ENCODE measurements around the gene NDUFV2. TPM values are rescaled to one million over a fixed set of nuclear protein-coding genes. Genes with fewer than 3 reads are reported as not detected.

NDUFV2 gene
- total RNA-seq = 168 TPM
- polyA plus RNA-seq = 212 TPM
- long read RNA-seq, donor 1, transcript NDUFV2-201 (8 exons, 930 nt) = major isoform, 9 of 9 reads
- long read RNA-seq, donor 1, partial matches to known transcripts = 0 of 9 reads
- long read RNA-seq, donor 1, other reads (novel, unspliced or antisense) = 0 of 9 reads
- long read RNA-seq, donor 2, transcript NDUFV2-201 (8 exons, 930 nt) = major isoform, 162 of 175 reads
- long read RNA-seq, donor 2, partial matches to known transcripts = 12 of 175 reads
- long read RNA-seq, donor 2, other reads (novel, unspliced or antisense) = 0 of 175 reads
- long read RNA-seq, donor 3, transcript NDUFV2-201 (8 exons, 930 nt) = major isoform, 109 of 153 reads
- long read RNA-seq, donor 3, partial matches to known transcripts = 43 of 153 reads
- long read RNA-seq, donor 3, other reads (novel, unspliced or antisense) = 0 of 153 reads
- long read RNA-seq, donor 4, transcript NDUFV2-201 (8 exons, 930 nt) = major isoform, 35 of 35 reads
- long read RNA-seq, donor 4, partial matches to known transcripts = 0 of 35 reads
- long read RNA-seq, donor 4, other reads (novel, unspliced or antisense) = 0 of 35 reads
- long read RNA-seq, donor 5, transcript NDUFV2-201 (8 exons, 930 nt) = major isoform, 126 of 189 reads
- long read RNA-seq, donor 5, partial matches to known transcripts = 62 of 189 reads
- long read RNA-seq, donor 5, other reads (novel, unspliced or antisense) = 0 of 189 reads
- long read RNA-seq, donor 6, transcript NDUFV2-201 (8 exons, 930 nt) = major isoform, 78 of 79 reads
- long read RNA-seq, donor 6, partial matches to known transcripts = 0 of 79 reads
- long read RNA-seq, donor 6, other reads (novel, unspliced or antisense) = 0 of 79 reads
- long read RNA-seq, donor 7, transcript NDUFV2-201 (8 exons, 930 nt) = major isoform, 91 of 92 reads
- long read RNA-seq, donor 7, partial matches to known transcripts = 0 of 92 reads
- long read RNA-seq, donor 7, other reads (novel, unspliced or antisense) = 0 of 92 reads
- long read RNA-seq, donor 8, transcript NDUFV2-201 (8 exons, 930 nt) = major isoform, 27 of 27 reads
- long read RNA-seq, donor 8, partial matches to known transcripts = 0 of 27 reads
- long read RNA-seq, donor 8, other reads (novel, unspliced or antisense) = 0 of 27 reads
- long read RNA-seq, donor 9, transcript NDUFV2-201 (8 exons, 930 nt) = major isoform, 41 of 41 reads
- long read RNA-seq, donor 9, partial matches to known transcripts = 0 of 41 reads
- long read RNA-seq, donor 9, other reads (novel, unspliced or antisense) = 0 of 41 reads
- long read RNA-seq, donor 10, transcript NDUFV2-201 (8 exons, 930 nt) = major isoform, 65 of 68 reads
- long read RNA-seq, donor 10, partial matches to known transcripts = 0 of 68 reads
- long read RNA-seq, donor 10, other reads (novel, unspliced or antisense) = 0 of 68 reads

DNA sequence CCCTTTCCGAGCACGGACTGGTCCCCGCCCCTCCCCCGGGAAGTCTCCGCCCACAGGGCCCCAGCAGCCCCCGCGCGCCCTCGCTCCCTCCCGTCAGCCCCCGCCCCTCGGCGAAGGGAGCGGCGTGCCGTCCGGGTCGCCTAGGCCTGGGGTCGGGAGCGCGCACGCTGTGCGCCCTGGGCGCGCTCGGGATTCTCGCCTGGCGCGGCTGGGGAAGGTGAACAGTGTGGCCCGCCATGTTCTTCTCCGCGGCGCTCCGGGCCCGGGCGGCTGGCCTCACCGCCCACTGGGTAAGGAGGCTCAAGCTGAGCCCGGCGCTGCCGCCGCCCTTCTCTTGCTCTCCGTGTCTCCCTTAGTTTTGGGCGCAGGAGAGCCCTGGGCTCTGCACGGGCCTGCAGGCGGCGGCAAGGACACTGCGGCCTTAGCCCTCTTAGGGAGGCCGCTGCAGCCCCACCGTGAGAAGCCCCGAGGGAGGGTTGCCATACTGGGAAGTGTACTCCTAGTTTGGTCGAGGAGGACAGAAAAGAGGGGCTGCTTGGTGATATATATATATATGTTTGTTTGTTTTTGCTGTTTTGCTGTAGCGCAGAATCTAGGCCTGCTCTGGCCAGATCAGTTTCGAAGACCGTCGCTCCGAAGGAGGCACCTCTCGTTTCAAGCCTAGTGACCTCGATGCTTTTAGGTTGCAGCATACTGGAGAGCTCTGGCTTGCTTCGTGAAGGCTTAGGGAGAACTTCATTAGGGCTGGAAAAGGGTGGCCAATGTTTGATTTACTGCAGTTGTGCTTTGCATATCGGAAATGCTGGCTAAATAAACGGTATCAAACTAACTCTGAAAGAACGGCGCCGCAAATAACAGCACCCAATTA is at the start of gene NDUFV2:
Gene NDUFV2 (plus strand): TSS at position 192 of the 868 bp plus-strand sequence. CDS start 45 bp downstream, at position 237.
- peak; percentile 85 to 98 (median 96) for DNase-seq (ENCODE audit: low read depth in 6 of 9, low spot score in 9 of 9)
- H3K36me3 ChIP-seq (ENCODE audit: control insufficient read depth in 2 of 2, insufficient read depth in 2 of 2, low read length in 1 of 2) = peaks cover 0 to 8% of the 10 kb centered on the region in 2 donors
- peak within 1 kb of the TSS; percentile 93 to 94 for H3K27ac ChIP-seq (ENCODE audit: low read depth in 1 of 2, low read length in 1 of 2)
- H3K4me3 ChIP-seq (ENCODE audit: low read length in 2 of 2) = peak within 1 kb of the TSS; percentile 78 to 87
- peaks cover 21 to 23% of the 10 kb centered on the region in 2 donors for H3K4me1 ChIP-seq (ENCODE audit: control insufficient read depth in 2 of 2, insufficient read depth in 2 of 2, low read length in 2 of 2)
- no peaks in the 10 kb centered on the region for H3K9me3 ChIP-seq (ENCODE audit: control insufficient read depth in 2 of 2, insufficient read depth in 1 of 2, low read length in 1 of 2)
- no peaks in the 10 kb centered on the region for H3K27me3 ChIP-seq (ENCODE audit: control insufficient read depth in 2 of 2, insufficient read depth in 1 of 2, low read length in 1 of 2)
- WGBS = 6% methylated on average over 64 of the region's 64 CpGs

DNA sequence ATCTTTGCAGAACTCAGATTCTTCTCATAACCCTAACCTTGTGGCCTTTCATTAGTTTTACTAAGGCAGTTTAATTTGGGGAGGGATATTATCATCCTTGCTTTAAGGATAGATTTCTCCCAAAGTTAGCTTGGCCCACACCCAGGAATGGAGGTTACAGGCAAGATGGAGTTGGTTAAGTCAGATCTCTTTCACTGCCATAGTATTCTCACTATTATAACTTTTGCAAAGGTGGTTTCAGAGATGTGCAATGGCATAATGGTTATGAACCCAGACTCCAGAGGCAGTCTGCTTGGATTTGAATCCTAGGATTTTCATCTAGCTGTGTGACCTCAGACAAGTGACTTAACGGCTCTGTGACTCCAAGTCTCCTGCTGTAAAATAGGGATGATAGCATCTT is 48.7 kb upstream of the NDUFV2 start:
- H3K36me3 ChIP-seq (ENCODE audit: control insufficient read depth in 2 of 2, insufficient read depth in 2 of 2, low read length in 1 of 2) = no peaks in the 10 kb centered on the region
- no peak for DNase-seq (ENCODE audit: low read depth in 6 of 9, low spot score in 9 of 9)
- no peaks in the 10 kb centered on the region for H3K27me3 ChIP-seq (ENCODE audit: control insufficient read depth in 2 of 2, insufficient read depth in 1 of 2, low read length in 1 of 2)
- no peaks in the 10 kb centered on the region for H3K4me1 ChIP-seq (ENCODE audit: control insufficient read depth in 2 of 2, insufficient read depth in 2 of 2, low read length in 2 of 2)
- H3K27ac ChIP-seq (ENCODE audit: low read depth in 1 of 2, low read length in 1 of 2) = no peak overlapping the region
- H3K4me3 ChIP-seq (ENCODE audit: low read length in 2 of 2) = no peak overlapping the region
- H3K9me3 ChIP-seq (ENCODE audit: control insufficient read depth in 2 of 2, insufficient read depth in 1 of 2, low read length in 1 of 2) = peaks cover 0 to 7% of the 10 kb centered on the region in 2 donors
- 99% methylated on average over 1 of the region's 1 CpG for WGBS

DNA sequence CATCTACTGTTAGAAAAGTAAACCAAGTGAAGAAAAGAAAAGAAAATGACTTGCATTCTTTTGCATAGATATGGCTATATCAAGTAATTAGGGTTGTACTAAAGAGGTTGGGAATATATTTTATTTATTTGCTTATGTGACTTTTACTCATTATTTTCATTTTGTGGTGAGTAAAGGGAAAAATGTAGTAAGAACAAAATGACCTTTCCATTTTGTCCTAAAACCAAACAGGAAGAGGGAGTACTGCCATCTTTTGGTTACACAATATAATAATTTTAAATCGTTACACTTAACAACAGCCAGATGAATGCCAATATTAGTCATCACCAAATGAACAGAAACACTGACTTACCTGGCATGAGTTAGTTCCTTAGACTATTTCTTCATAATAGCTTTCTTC is 47.3 kb upstream of the NDUFV2 start:
- H3K4me3 ChIP-seq (ENCODE audit: low read length in 2 of 2) = no peak overlapping the region
- peaks cover 0 to 7% of the 10 kb centered on the region in 2 donors for H3K9me3 ChIP-seq (ENCODE audit: control insufficient read depth in 2 of 2, insufficient read depth in 1 of 2, low read length in 1 of 2)
- no peak for DNase-seq (ENCODE audit: low read depth in 6 of 9, low spot score in 9 of 9)
- no peaks in the 10 kb centered on the region for H3K4me1 ChIP-seq (ENCODE audit: control insufficient read depth in 2 of 2, insufficient read depth in 2 of 2, low read length in 2 of 2)
- H3K27me3 ChIP-seq (ENCODE audit: control insufficient read depth in 2 of 2, insufficient read depth in 1 of 2, low read length in 1 of 2) = no peaks in the 10 kb centered on the region
- no peaks in the 10 kb centered on the region for H3K36me3 ChIP-seq (ENCODE audit: control insufficient read depth in 2 of 2, insufficient read depth in 2 of 2, low read length in 1 of 2)
- WGBS = 15% methylated on average over 1 of the region's 1 CpG
- H3K27ac ChIP-seq (ENCODE audit: low read depth in 1 of 2, low read length in 1 of 2) = no peak overlapping the region

DNA sequence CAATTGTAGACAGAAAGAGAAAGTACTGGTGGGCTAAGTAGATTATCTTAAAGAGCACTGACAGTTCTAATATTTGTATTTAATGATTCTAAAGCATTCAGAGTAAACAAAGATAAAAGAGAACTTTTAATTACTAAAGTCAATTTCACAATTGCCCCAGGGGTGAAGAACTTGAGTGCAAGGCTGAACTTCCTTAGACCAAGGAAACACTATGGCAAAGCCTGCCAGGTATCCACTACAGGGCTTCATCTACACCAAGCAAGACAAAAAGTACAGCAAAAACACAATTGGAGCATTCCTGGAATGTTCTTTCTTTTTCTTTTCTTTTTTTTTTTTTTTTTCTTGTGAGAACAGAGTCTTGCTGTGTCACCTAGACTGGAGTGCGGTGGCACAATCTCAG is 46.9 kb upstream of the NDUFV2 start:
- Histone ChIP-seq H3K9me3 (ENCODE audit: control insufficient read depth in 2 of 2, insufficient read depth in 1 of 2, low read length in 1 of 2) (peaks cover 0 to 6% of the 10 kb centered on the region in 2 donors), H3K4me3 (ENCODE audit: low read length in 2 of 2) (no peak overlapping the region), H3K27me3 (ENCODE audit: control insufficient read depth in 2 of 2, insufficient read depth in 1 of 2, low read length in 1 of 2) (no peaks in the 10 kb centered on the region), H3K36me3 (ENCODE audit: control insufficient read depth in 2 of 2, insufficient read depth in 2 of 2, low read length in 1 of 2) (no peaks in the 10 kb centered on the region), H3K4me1 (ENCODE audit: control insufficient read depth in 2 of 2, insufficient read depth in 2 of 2, low read length in 2 of 2) (no peaks in the 10 kb centered on the region), H3K27ac (ENCODE audit: low read depth in 1 of 2, low read length in 1 of 2) (no peak overlapping the region)
- no peak for DNase-seq (ENCODE audit: low read depth in 6 of 9, low spot score in 9 of 9)
- 95% methylated on average over 1 of the region's 1 CpG for WGBS

DNA sequence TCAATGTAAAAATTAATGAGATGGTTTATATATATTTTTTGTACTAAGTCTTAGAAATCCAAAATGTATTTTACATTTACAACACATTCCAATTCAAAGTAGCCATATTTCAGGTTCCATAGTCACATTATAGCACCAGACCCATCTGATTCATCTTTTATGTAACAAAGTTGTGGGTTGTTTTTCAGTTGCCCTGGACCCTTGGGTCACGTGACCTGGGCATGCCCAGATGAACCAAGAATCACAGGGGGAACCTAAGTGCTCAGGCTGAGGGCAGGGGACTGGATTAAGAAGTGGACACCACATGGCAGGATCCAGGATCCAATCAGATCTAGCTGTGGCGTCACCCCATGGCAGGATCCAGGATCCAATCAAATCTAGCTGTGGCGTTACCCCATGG is 44.9 kb upstream of the NDUFV2 start:
- Histone ChIP-seq H3K36me3 (ENCODE audit: control insufficient read depth in 2 of 2, insufficient read depth in 2 of 2, low read length in 1 of 2) (no peaks in the 10 kb centered on the region), H3K27ac (ENCODE audit: low read depth in 1 of 2, low read length in 1 of 2) (no peak overlapping the region), H3K27me3 (ENCODE audit: control insufficient read depth in 2 of 2, insufficient read depth in 1 of 2, low read length in 1 of 2) (no peaks in the 10 kb centered on the region), H3K4me3 (ENCODE audit: low read length in 2 of 2) (no peak overlapping the region), H3K9me3 (ENCODE audit: control insufficient read depth in 2 of 2, insufficient read depth in 1 of 2, low read length in 1 of 2) (no peaks in the 10 kb centered on the region), H3K4me1 (ENCODE audit: control insufficient read depth in 2 of 2, insufficient read depth in 2 of 2, low read length in 2 of 2) (no peaks in the 10 kb centered on the region)
- no peak for DNase-seq (ENCODE audit: low read depth in 6 of 9, low spot score in 9 of 9)
- 98% methylated on average over 3 of the region's 3 CpGs for WGBS

DNA sequence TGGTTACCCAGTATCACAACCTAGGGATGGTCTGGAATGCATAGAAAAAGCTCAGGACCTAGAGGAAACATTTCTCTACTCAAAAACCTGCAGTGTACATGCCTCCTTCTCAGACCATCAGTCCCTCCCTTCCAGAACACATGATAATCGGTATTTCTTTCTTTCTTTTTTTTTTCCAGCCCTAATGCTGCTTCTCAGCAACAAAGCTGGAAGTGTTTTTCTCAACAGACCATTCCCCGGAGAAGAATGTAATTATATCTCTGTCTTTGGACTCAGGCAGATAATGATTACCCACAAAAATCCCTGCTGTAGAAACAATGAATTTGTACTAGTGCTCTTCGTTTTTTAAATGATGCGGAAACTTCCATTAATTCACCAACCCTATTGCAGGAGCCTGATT is 44.1 kb upstream of the NDUFV2 start:
- Histone ChIP-seq H3K9me3 (ENCODE audit: control insufficient read depth in 2 of 2, insufficient read depth in 1 of 2, low read length in 1 of 2) (no peaks in the 10 kb centered on the region), H3K4me1 (ENCODE audit: control insufficient read depth in 2 of 2, insufficient read depth in 2 of 2, low read length in 2 of 2) (no peaks in the 10 kb centered on the region), H3K27ac (ENCODE audit: low read depth in 1 of 2, low read length in 1 of 2) (no peak overlapping the region), H3K27me3 (ENCODE audit: control insufficient read depth in 2 of 2, insufficient read depth in 1 of 2, low read length in 1 of 2) (no peaks in the 10 kb centered on the region), H3K36me3 (ENCODE audit: control insufficient read depth in 2 of 2, insufficient read depth in 2 of 2, low read length in 1 of 2) (no peaks in the 10 kb centered on the region), H3K4me3 (ENCODE audit: low read length in 2 of 2) (no peak overlapping the region)
- no peak for DNase-seq (ENCODE audit: low read depth in 6 of 9, low spot score in 9 of 9)
- WGBS = 93% methylated on average over 4 of the region's 4 CpGs

DNA sequence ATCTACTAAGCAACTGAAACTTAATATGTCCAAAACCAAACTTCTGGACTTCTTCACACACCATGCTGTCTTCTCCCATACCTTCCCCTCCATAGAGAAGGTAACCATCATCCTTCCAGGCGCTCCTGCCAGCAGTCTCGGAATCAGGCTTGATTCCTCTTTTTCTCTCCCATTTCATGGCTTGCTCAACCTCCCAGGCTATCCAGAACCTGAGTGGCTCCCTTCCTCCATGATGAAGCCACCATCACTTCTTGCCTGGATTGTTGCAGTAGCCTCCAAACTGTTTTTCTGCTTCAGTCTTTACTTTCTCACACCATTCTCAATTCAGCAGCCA is 40.1 kb upstream of the NDUFV2 start:
- Histone ChIP-seq H3K27ac (ENCODE audit: low read depth in 1 of 2, low read length in 1 of 2) (no peak overlapping the region), H3K36me3 (ENCODE audit: control insufficient read depth in 2 of 2, insufficient read depth in 2 of 2, low read length in 1 of 2) (no peaks in the 10 kb centered on the region), H3K4me1 (ENCODE audit: control insufficient read depth in 2 of 2, insufficient read depth in 2 of 2, low read length in 2 of 2) (no peaks in the 10 kb centered on the region), H3K9me3 (ENCODE audit: control insufficient read depth in 2 of 2, insufficient read depth in 1 of 2, low read length in 1 of 2) (no peaks in the 10 kb centered on the region), H3K27me3 (ENCODE audit: control insufficient read depth in 2 of 2, insufficient read depth in 1 of 2, low read length in 1 of 2) (no peaks in the 10 kb centered on the region), H3K4me3 (ENCODE audit: low read length in 2 of 2) (no peak overlapping the region)
- no peak for DNase-seq (ENCODE audit: low read depth in 6 of 9, low spot score in 9 of 9)
- WGBS = 97% methylated on average over 2 of the region's 2 CpGs

DNA sequence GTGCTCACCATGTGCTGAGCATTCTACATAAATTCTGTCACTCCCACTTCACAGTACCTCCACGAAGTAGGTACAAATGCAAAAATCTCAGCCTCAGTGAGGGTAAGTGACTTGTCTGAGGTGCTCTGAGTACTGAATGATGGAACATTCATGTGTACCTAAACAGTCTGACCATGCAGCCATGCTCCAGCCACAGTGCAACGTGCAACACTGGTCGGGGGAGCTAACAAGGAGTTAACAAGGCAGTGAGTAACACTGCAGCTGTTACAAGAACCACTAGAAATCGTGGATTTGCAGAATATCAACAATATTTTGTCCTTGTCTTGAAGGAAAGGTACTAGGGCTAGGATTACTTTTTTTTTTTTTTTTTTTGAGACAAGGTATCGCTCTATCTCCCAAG is 36.6 kb upstream of the NDUFV2 start:
- H3K4me1 ChIP-seq (ENCODE audit: control insufficient read depth in 2 of 2, insufficient read depth in 2 of 2, low read length in 2 of 2) = no peaks in the 10 kb centered on the region
- no peak for DNase-seq (ENCODE audit: low read depth in 6 of 9, low spot score in 9 of 9)
- no peak overlapping the region for H3K4me3 ChIP-seq (ENCODE audit: low read length in 2 of 2)
- no peaks in the 10 kb centered on the region for H3K36me3 ChIP-seq (ENCODE audit: control insufficient read depth in 2 of 2, insufficient read depth in 2 of 2, low read length in 1 of 2)
- WGBS = 90% methylated on average over 5 of the region's 5 CpGs
- no peaks in the 10 kb centered on the region for H3K27me3 ChIP-seq (ENCODE audit: control insufficient read depth in 2 of 2, insufficient read depth in 1 of 2, low read length in 1 of 2)
- no peak overlapping the region for H3K27ac ChIP-seq (ENCODE audit: low read depth in 1 of 2, low read length in 1 of 2)
- no peaks in the 10 kb centered on the region for H3K9me3 ChIP-seq (ENCODE audit: control insufficient read depth in 2 of 2, insufficient read depth in 1 of 2, low read length in 1 of 2)

Data from thymus (tissue), 14 donors.